ENCODE measurements around the gene KCNMA1.

The KCNMA1 gene

DNA sequence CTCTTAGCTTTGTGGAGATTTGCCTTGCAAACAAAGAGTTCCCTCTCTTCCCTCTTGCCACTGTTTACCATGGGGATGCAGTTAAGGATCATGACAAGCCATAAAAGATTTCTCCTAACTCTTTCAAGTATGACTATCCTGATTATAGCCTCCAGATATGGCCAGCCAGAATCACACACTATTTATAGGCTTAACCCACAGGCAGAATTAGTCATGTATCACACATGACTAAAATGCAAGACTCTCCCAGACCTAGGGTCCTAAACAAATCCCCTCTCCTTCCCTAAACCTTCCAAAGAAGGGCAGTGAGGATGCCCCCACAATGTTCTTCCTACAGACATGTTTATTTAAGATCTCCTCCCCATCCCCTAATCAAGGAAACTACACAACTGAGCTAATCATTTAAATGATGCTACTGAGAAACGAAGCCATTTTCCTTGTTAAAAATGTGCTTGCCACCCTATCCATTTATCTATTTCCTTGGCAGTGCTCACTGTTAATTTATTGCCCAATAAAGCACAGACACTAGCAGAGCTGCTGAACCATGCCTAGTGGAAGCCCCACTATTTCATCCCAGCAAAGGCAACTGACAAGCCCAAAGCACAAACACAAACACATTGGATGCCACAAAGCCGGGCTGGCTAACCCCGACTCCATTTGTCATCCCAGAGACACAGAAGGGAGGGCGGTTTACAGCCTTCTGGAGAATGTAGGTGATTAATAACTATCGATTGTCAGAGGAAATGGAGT, 363.4 kb downstream of the KCNMA1 start:
- H3K4me3 ChIP-seq (ENCODE audit: low read depth, low read length), result no peak overlapping the region
- TF ChIP-seq MYC (IDR thresholded peaks at IDR 0.05; ENCODE audit: low read depth, low read length) (no peak), POLR2A (IDR thresholded peaks at IDR 0.05; ENCODE audit: extremely low read depth, insufficient read length) (no peak)
- TF ChIP-seq, protein P1, sequence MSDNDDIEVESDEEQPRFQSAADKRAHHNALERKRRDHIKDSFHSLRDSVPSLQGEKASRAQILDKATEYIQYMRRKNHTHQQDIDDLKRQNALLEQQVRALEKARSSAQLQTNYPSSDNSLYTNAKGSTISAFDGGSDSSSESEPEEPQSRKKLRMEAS (IDR thresholded peaks at IDR 0.05; ENCODE audit: low read depth, low read length), result no peak
- TF ChIP-seq, protein P2, sequence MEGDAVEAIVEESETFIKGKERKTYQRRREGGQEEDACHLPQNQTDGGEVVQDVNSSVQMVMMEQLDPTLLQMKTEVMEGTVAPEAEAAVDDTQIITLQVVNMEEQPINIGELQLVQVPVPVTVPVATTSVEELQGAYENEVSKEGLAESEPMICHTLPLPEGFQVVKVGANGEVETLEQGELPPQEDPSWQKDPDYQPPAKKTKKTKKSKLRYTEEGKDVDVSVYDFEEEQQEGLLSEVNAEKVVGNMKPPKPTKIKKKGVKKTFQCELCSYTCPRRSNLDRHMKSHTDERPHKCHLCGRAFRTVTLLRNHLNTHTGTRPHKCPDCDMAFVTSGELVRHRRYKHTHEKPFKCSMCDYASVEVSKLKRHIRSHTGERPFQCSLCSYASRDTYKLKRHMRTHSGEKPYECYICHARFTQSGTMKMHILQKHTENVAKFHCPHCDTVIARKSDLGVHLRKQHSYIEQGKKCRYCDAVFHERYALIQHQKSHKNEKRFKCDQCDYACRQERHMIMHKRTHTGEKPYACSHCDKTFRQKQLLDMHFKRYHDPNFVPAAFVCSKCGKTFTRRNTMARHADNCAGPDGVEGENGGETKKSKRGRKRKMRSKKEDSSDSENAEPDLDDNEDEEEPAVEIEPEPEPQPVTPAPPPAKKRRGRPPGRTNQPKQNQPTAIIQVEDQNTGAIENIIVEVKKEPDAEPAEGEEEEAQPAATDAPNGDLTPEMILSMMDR (IDR thresholded peaks at IDR 0.05; ENCODE audit: low read depth, low read length), result no peak
- no peak for DNase-seq (ENCODE audit: low read depth)

DNA sequence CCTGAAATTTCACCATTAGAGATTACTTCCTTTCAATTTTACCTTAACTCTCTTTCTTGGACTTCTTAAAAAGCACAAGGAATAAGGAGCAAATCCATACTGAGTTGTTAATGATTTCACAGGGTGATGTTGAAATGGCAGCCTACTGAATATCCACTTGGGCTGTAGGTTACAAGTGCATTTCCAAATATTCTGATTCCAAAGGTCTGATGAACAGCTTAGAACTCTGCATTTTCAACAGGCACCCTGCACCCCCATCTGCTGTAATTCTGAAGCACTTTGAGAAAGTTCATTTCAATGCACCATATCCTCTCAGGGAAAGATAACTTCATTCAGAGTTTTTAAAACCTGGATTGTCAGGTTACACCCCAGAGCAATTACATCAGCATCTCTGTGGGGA, 368.4 kb downstream of the KCNMA1 start:
- no peak overlapping the region for H3K4me3 ChIP-seq (ENCODE audit: low read depth, low read length)
- TF ChIP-seq POLR2A (IDR thresholded peaks at IDR 0.05; ENCODE audit: extremely low read depth, insufficient read length) (no peak), MYC (IDR thresholded peaks at IDR 0.05; ENCODE audit: low read depth, low read length) (no peak)
- TF ChIP-seq, protein P2 (IDR thresholded peaks at IDR 0.05; ENCODE audit: low read depth, low read length), result no peak
- TF ChIP-seq, protein P1 (IDR thresholded peaks at IDR 0.05; ENCODE audit: low read depth, low read length), result no peak
- no peak for DNase-seq (ENCODE audit: low read depth)

DNA sequence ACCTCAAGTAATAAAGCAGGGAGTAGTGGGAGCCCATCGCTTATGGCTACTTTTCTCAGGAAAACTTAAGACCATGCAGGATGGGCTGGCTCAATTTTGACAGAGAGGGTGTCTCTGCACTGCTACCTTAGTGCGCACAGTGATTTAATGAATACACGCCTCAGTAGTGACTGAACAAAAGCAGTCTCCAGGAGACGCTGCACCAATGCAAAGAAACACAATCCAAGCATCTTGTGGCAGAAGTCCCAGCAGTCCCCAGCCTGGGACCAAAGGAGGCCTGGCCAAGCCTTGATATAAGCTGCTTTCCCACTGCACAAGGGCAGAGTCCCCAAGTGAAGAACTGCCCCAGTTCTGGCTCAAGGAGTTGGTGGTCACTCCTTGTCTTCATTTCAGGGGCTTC, 368.9 kb downstream of the KCNMA1 start:
- H3K4me3 ChIP-seq (ENCODE audit: low read depth, low read length), result no peak overlapping the region
- TF ChIP-seq, protein P2 (IDR thresholded peaks at IDR 0.05; ENCODE audit: low read depth, low read length), result no peak
- TF ChIP-seq POLR2A (IDR thresholded peaks at IDR 0.05; ENCODE audit: extremely low read depth, insufficient read length) (no peak), MYC (IDR thresholded peaks at IDR 0.05; ENCODE audit: low read depth, low read length) (no peak)
- TF ChIP-seq, protein P1 (IDR thresholded peaks at IDR 0.05; ENCODE audit: low read depth, low read length), result no peak
- no peak for DNase-seq (ENCODE audit: low read depth)

DNA sequence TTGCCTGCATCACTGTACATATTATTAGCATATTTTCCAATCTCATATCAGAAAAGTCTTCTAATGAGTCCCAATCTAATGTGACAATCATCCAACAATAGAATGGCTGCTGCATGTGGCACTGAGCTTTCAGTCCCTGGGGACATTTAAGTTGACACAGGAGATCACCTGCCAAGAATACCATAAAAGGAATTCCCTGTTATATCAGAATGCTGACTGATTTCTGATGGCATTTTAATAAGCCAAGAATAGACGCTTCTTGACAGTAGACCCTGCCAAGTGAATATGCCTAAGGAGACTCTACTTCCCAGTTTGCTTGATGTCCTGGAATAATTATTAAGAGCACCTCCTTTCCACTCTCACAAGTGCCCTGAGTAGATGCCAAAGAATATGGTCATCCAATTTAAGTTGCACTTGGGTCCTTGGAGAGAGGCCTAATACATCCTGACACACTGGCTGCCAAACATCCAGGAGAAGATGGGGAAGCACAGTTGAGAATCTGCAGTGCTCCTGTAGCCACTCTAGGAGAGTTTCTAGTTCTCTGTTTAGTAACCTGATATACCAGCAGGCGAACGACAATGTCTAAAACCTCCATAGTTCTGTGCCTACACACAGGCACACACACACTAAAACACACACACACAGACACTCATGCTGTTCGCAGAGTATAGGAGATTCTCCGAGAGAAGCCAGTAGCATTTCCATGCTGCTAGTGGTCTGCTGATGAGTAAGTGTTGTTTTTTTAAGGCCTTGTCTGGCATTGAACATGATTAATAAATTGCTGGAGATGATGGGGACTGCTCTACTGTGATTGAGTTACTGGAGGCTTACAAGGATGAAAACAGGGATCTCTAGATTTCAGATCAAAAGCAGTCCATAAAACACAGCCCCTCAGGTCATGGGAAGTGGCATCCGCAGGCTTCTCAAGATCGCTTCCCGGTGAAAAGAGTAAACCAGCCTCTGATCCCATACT, 369.6 kb downstream of the KCNMA1 start:
- H3K4me3 ChIP-seq (ENCODE audit: low read depth, low read length), result no peak overlapping the region
- no peak for DNase-seq (ENCODE audit: low read depth)
- TF ChIP-seq POLR2A (IDR thresholded peaks at IDR 0.05; ENCODE audit: extremely low read depth, insufficient read length), result no peak
- TF ChIP-seq, protein P2 (IDR thresholded peaks at IDR 0.05; ENCODE audit: low read depth, low read length), result no peak
- TF ChIP-seq, protein P1 (IDR thresholded peaks at IDR 0.05; ENCODE audit: low read depth, low read length), result no peak
- no peak for TF ChIP-seq MYC (IDR thresholded peaks at IDR 0.05; ENCODE audit: low read depth, low read length)

DNA sequence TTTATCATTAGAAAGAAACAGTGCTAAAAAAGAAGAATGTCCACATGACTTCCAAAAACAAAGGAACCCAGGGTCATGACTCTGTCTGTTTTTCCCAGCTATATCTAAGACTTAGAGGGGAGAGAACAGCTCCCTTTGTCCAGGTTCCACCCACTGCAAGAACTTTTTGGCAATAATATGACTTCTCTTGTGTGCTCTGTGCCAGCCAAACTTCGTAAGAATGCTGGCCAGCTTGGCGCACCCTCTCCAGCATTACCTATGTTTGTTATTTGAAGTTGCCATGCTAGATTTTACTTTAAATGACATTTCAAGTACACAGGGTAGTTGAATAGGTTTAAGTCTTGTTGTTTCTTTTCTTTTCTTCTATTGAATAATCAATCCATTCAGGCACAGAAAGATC, 371.4 kb downstream of the KCNMA1 start:
- H3K4me3 ChIP-seq (ENCODE audit: low read depth, low read length), result no peak overlapping the region
- TF ChIP-seq, protein P2 (IDR thresholded peaks at IDR 0.05; ENCODE audit: low read depth, low read length), result no peak
- TF ChIP-seq, protein P1 (IDR thresholded peaks at IDR 0.05; ENCODE audit: low read depth, low read length), result no peak
- no peak for TF ChIP-seq MYC (IDR thresholded peaks at IDR 0.05; ENCODE audit: low read depth, low read length)
- TF ChIP-seq POLR2A (IDR thresholded peaks at IDR 0.05; ENCODE audit: extremely low read depth, insufficient read length), result no peak
- DNase-seq (ENCODE audit: low read depth), result no peak

All from NB4 (cell line).